ENCODE measurements around the gene FAM114A2. TPM values are rescaled to one million over a fixed set of nuclear protein-coding genes. Genes with fewer than 3 reads are reported as not detected.

The FAM114A2 gene
- total and polyA plus RNA-seq, 7 donors, result 4.9 to 41.0 (median 14.3) TPM

- intact Hi-C loops (cut with DNase I), result no loop called here
- Histone ChIP-seq H3K9me3 (no peaks in the 10 kb centered on the region), H3K4me3 (no peak overlapping the region), H3K27ac (no peak overlapping the region), H3K36me3 (peaks cover 0 to 24% (median 0%) of the 10 kb centered on the region in 4 donors), H3K27me3 (no peaks in the 10 kb centered on the region), H3K4me1 (peaks cover 0 to 22% (median 14%) of the 10 kb centered on the region in 4 donors)
- 86 to 90% methylated on average over 3 of the region's 3 CpGs for WGBS, 2 donors
- TF ChIP-seq CTCF (IDR thresholded peaks at IDR 0.05) (no peak), POLR2AphosphoS5 (IDR thresholded peaks at IDR 0.05) (no peak)
- no peak for DNase-seq
These were observed 8.6 kb upstream of the FAM114A2 start for GRCh38 chr5:154047324-154047723.

GRCh38 chr5:154046486-154046885, 7.8 kb upstream of the FAM114A2 start:
- Histone ChIP-seq H3K27ac (no peak overlapping the region), H3K27me3 (no peaks in the 10 kb centered on the region), H3K9me3 (no peaks in the 10 kb centered on the region), H3K36me3 (peaks cover 0 to 20% (median 0%) of the 10 kb centered on the region in 4 donors), H3K4me3 (no peak overlapping the region), H3K4me1 (peaks cover 0 to 22% (median 19%) of the 10 kb centered on the region in 4 donors)
- intact Hi-C loops (cut with DNase I), result no loop called here
- TF ChIP-seq CTCF (IDR thresholded peaks at IDR 0.05) (no peak), POLR2A (IDR thresholded peaks at IDR 0.05) (no peak), POLR2AphosphoS5 (IDR thresholded peaks at IDR 0.05) (no peak)
- 91 to 93% methylated on average over 7 of the region's 7 CpGs for WGBS, 2 donors
- DNase-seq, result no peak

GRCh38 chr5:154044581-154044980, 5.9 kb upstream of the FAM114A2 start:
- H3K4me3 ChIP-seq, result no peak overlapping the region
- no peak for DNase-seq
- no peaks in the 10 kb centered on the region for H3K9me3 ChIP-seq
- peaks cover 0 to 30% (median 25%) of the 10 kb centered on the region in 4 donors for H3K4me1 ChIP-seq
- WGBS, 2 donors, result 91 to 93% methylated on average over 2 of the region's 2 CpGs
- intact Hi-C loops (cut with DNase I), result no loop called here
- no peak overlapping the region for H3K27ac ChIP-seq
- H3K27me3 ChIP-seq, result no peaks in the 10 kb centered on the region
- TF ChIP-seq EP300 (IDR thresholded peaks at IDR 0.05), result no peak
- TF ChIP-seq CTCF (IDR thresholded peaks at IDR 0.05), result no peak
- TF ChIP-seq POLR2AphosphoS5 (IDR thresholded peaks at IDR 0.05), result no peak
- TF ChIP-seq POLR2A (IDR thresholded peaks at IDR 0.05), result no peak
- peaks cover 0 to under 1% (median 0%) of the 10 kb centered on the region in 4 donors for H3K36me3 ChIP-seq

GRCh38 chr5:154044099-154044498, 5.4 kb upstream of the FAM114A2 start:
- H3K36me3 ChIP-seq, result no peaks in the 10 kb centered on the region
- intact Hi-C loops (cut with DNase I), result no loop called here
- no peaks in the 10 kb centered on the region for H3K27me3 ChIP-seq
- no peak overlapping the region for H3K27ac ChIP-seq
- DNase-seq, result no peak
- no peaks in the 10 kb centered on the region for H3K9me3 ChIP-seq
- peaks cover 0 to 29% (median 28%) of the 10 kb centered on the region in 4 donors for H3K4me1 ChIP-seq
- TF ChIP-seq POLR2AphosphoS5 (IDR thresholded peaks at IDR 0.05) (no peak), POLR2A (IDR thresholded peaks at IDR 0.05) (no peak), EP300 (IDR thresholded peaks at IDR 0.05) (no peak), CTCF (IDR thresholded peaks at IDR 0.05) (no peak)
- no peak overlapping the region for H3K4me3 ChIP-seq
- WGBS, 2 donors, result 90 to 93% methylated on average over 3 of the region's 3 CpGs

- Histone ChIP-seq H3K4me3 (no peak overlapping the region), H3K9me3 (no peaks in the 10 kb centered on the region), H3K27me3 (no peaks in the 10 kb centered on the region), H3K36me3 (no peaks in the 10 kb centered on the region), H3K4me1 (peaks cover 0 to 31% (median 19%) of the 10 kb centered on the region in 4 donors), H3K27ac (peak overlapping the region in 2 of 4 donors; percentile 7 to 35)
- DNase-seq, result no peak
- WGBS, 2 donors, result 53 to 67% methylated on average over 2 of the region's 2 CpGs
- TF ChIP-seq POLR2AphosphoS5 (IDR thresholded peaks at IDR 0.05) (peak in 1 of 4 donors; percentile 49), POLR2A (IDR thresholded peaks at IDR 0.05) (no peak), EP300 (IDR thresholded peaks at IDR 0.05) (no peak), CTCF (IDR thresholded peaks at IDR 0.05) (no peak)
- intact Hi-C loops (cut with DNase I), result no loop called here
These were observed 4.1 kb upstream of the FAM114A2 start for GRCh38 chr5:154042766-154043165.

Measured in sigmoid colon (tissue), 7 donors.